ENCODE data around the gene NBL1.

Gene NBL1

DNA sequence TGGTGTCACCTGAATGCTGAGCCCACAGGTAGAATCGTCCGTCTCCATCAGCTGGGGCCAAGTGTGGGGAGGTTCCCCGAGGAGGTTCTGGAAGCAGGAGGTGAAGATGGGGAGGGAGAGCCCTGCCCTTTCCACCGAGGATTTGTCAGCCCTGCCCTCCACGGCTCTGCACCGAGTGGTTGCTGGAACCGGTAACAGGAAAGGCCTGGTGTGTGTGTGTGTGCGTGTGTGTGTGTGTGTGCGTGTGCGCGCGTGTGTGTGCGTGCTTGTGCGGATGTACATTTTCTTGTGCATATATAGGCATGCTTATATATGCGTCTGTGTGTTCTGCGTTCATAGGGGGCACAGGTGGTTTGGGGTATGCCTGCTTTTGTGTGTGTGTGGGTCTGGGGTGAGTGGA is 3.5 kb downstream of the NBL1 start:
- DNase-seq, result no peak

DNA sequence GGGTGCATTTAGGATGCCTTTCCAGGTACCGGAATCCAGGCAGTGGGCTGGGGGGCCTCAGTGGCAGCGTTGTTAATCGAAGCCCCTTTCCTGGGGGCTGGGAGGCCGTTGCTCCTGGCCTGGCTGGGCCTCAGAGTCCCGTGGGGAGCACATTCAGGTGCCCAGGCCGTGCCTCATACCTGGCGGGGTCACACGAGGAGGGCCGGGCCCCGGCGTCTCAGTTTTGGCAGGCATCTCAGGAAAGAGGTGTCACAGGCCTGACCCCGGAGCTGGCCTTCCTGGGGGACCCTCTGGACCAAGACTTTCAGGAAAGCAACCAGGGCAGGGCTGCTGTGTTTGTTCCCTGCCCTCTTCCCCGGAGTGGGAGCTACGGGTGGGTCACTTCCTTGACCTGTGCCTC is 4.1 kb downstream of the NBL1 start:
- DNase-seq, result no peak

DNA sequence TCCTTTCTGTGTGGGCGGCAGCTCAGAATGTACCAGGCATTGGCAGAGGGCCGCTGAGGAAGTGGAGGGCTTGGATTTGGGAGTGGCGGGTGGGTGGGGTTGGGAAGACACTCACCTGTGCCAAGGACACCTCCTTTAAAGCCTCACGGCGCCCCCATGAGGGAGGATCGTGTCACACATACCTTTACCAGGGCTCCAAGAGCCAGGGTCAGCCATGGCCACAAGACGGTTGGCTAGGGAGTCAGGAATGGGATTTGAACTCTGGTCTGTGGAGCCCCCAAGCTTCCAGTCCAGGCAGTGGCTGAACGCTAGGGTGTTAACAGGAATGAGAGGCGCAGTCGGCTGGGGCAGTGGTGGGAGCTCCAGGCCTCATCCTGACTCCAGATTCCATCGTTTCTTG is 4.6 kb downstream of the NBL1 start:
- DNase-seq, result no peak

DNA sequence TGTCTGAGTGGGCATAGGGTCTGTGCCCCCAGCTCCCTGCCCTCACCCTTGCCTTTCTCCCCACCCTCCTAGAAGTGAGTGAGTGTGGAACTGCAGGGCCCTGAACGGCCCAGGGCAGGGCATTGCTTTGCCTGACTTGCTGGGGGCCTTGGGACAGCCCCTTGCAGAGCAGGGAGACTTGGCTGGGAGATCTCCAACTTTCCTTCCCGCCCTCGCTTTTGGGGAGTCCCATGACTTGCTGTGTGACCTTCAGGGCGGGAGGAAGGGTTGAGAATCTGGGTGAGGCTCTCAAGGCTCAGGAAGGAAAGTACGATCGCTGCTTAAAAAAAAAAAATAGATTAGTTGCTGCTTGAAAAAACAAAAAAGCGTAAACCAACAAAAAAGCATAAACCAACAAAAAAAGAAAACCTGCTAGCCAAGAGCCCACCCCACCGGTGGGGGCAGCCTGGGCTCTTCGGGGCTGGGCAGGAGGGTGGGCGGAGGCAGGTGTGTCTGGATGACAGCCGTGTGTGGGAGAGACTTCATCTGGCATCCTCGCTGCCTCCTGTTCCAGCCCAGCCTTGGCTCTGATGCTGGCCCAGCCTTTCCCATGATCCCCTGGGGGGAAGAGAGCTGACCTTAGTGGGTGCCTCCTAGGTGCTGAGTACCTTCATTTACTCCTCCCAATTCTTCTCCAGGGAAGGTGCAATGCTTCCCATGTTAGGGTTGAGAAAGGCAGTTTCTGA is 6.5 kb downstream of the NBL1 start:
- DNase-seq, result no peak

DNA sequence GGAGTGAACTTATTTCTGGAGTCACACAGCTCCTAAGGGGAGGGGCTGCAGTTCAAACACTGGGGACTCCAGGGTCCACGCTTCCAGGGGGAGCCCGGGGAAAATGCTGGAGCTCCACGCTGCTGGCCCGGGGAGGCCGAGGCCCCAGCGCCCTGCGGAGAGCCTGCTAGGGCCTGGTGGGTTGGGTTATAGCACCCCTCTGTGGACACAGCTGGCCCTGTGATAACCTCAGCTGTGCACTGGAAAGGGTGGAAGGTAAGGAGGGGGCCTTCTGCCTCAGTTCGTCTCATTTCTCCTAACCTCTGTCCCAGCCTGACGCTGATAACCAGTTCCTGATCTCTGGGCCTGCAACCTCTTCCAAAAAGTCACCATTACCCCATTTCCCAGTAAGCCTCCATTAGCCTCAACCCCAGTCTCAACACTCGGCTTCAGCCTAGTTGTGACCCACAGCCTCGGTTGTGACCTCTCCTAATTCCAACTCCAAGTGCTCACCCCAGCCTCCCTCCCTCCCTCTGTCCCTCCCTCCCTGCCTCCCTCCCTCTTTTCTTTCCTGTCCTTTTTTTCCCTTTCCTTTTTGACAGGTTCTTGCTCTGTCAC is 7.1 kb downstream of the NBL1 start:
- peak; percentile 78 for DNase-seq

DNA sequence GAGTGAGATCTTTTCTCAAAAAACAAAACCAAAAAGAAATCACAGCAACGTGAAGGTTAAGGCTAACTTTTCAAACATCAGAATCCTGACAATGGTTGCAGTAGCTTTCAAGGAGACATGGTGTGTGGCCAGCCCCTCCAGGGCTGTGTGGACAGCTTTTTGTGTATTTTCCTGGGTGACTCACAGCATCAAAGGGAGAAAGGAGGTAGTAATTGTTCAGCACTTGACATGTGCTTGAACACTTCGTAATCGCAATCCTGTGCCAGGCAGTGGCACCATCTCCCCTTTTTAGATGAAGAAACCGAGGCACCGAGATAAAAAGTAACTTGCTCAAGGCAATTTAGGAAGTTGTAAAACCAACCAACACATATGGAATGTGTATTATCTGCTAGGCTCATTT is 10.3 kb downstream of the NBL1 start:
- no peak for DNase-seq

DNA sequence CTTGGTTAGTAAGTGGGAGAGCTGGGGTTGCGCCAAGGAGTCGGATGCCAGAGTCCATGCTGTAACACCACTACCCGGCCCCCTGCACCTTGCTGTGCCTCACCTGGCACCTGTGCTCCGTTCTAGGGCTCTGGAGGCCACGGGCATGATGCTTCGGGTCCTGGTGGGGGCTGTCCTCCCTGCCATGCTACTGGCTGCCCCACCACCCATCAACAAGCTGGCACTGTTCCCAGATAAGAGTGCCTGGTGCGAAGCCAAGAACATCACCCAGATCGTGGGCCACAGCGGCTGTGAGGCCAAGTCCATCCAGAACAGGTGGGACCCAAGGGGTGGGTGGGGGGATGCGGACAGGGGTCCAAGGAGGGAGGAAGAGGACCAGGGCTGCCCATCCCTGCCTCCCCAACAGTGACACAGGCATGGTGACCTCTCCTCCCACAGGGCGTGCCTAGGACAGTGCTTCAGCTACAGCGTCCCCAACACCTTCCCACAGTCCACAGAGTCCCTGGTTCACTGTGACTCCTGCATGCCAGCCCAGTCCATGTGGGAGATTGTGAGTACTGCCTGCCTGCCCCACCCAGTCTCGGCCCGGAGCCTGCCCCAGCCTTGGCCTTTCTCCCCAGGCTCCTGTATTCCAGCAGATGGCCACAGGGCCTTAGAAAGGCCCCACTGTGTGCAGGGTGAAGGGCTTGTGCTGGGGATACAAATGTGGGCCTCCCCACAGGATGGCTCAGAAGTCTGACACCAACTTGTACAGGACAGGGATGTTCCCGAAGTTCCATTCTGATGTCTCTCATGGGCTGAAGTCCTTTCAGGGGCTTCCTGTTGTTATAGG is 11.0 kb downstream of the NBL1 start:
- DNase-seq, result no peak

DNA sequence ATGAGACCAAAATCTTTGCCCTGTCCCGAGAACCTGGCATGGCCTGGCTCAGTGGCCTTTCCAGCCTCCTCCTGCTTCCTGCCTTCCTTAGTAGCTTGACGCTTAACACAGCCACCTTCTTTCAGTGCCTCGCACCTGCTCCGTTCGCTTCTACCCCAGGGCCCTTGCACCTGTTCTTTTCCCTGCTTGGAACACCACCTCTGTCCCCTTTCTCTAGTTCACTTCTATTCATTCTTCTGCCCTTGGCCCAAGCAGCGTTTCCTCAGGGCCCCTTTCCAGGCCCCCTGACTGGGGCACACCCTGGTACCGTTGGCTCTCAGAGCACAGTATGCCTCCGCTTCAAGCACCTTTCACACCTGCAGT is 11.6 kb downstream of the NBL1 start:
- no peak for DNase-seq

DNA sequence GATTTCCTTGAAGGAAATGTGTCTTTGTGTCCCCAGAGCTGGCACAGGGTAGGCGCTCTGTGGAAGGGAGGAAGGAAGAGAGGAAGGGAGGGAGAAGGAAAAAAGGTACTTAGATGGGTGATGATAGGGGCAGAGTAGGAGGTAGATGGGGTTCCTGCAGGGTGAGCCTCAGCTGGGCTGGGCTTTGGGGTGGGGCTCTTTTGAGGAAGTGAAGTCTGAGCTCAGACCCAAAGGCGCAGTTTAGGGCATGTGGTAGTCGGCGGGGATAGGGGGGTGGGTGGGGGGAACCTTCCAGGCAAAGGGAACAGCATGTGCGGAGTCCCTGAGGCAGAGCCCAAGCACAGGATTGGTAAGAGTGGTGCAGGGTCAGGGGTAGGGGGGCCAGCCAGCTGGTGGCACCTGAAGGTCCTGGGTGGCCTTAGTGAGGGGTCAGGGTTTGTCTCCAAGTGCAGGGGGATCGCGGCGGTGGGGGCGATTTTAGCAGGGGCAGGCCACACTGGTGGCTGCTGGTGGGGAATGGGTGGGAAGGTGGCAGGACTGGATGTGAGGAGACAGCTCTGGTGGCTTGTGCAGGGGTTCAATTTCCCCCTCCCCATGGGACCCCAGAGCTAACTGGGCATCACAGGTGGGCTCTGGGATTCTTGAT is 12.1 kb downstream of the NBL1 start:
- DNase-seq, result no peak

DNA sequence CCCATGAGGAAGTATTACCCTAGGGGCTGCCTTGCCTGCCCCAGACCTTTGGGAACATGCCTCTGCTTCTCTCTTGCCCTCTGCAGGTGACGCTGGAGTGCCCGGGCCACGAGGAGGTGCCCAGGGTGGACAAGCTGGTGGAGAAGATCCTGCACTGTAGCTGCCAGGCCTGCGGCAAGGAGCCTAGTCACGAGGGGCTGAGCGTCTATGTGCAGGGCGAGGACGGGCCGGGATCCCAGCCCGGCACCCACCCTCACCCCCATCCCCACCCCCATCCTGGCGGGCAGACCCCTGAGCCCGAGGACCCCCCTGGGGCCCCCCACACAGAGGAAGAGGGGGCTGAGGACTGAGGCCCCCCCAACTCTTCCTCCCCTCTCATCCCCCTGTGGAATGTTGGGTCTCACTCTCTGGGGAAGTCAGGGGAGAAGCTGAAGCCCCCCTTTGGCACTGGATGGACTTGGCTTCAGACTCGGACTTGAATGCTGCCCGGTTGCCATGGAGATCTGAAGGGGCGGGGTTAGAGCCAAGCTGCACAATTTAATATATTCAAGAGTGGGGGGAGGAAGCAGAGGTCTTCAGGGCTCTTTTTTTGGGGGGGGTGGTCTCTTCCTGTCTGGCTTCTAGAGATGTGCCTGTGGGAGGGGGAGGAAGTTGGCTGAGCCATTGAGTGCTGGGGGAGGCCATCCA is 12.8 kb downstream of the NBL1 start:
- no peak for DNase-seq

DNA sequence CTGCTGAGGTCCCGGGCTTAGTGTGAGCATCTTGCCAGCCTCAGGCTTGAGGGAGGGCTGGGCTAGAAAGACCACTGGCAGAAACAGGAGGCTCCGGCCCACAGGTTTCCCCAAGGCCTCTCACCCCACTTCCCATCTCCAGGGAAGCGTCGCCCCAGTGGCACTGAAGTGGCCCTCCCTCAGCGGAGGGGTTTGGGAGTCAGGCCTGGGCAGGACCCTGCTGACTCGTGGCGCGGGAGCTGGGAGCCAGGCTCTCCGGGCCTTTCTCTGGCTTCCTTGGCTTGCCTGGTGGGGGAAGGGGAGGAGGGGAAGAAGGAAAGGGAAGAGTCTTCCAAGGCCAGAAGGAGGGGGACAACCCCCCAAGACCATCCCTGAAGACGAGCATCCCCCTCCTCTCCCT is 13.4 kb downstream of the NBL1 start:
- DNase-seq, result no peak

DNA sequence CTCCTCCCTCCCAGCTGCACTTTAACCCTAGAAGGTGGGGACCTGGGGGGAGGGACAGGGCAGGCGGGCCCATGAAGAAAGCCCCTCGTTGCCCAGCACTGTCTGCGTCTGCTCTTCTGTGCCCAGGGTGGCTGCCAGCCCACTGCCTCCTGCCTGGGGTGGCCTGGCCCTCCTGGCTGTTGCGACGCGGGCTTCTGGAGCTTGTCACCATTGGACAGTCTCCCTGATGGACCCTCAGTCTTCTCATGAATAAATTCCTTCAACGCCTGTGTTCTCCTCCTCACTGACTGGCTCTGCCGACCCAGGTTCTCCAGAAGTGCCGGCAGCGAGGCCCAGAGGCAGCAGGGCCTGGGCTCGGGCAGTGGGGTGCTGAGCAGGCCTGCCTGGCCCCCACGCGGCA is 14.1 kb downstream of the NBL1 start:
- no peak for DNase-seq

DNA sequence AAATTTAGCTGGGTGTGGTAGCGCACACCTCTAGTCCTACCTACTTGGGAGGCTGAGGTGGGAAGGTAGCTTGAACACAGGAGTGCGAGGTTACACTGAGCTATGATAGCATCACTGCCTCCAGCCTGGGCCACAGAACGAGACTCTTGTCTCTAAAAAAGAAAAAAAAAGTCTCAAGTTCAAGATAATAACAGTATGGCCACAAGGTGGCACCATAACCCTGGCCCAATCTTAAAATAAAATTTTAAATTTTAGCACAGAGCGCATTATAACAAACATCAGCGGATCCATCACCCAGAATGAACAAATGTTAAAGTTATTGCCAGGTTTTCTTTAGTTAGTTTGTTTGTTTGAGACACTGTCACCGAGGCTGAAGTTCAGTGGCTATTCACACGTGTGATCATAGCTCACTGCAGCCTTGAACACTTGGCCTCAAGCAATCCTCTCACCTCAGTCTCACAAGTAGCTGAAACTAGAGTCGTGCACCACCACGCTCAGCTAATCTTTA is 17.7 kb downstream of the NBL1 start:
- no peak for DNase-seq

DNA sequence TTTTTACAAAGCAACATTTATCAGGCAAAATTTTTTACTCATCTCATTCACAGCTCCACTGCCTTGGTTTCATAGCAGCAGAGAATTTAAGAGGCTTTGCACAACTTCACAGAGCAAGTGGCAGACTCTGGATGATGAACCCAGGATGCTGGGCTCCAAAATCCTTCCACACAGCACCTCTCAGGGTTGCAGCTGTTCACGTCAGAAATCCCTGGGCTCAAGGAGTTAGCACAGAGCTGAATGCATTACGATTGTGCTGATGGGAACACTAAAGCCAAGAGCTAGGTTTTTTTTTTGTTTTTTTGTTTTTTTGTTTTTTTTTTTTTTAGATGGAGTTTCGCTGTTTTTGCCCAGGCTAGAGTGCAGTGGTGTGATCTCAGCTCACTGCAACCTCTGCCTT is 18.2 kb downstream of the NBL1 start:
- no peak for DNase-seq

DNA sequence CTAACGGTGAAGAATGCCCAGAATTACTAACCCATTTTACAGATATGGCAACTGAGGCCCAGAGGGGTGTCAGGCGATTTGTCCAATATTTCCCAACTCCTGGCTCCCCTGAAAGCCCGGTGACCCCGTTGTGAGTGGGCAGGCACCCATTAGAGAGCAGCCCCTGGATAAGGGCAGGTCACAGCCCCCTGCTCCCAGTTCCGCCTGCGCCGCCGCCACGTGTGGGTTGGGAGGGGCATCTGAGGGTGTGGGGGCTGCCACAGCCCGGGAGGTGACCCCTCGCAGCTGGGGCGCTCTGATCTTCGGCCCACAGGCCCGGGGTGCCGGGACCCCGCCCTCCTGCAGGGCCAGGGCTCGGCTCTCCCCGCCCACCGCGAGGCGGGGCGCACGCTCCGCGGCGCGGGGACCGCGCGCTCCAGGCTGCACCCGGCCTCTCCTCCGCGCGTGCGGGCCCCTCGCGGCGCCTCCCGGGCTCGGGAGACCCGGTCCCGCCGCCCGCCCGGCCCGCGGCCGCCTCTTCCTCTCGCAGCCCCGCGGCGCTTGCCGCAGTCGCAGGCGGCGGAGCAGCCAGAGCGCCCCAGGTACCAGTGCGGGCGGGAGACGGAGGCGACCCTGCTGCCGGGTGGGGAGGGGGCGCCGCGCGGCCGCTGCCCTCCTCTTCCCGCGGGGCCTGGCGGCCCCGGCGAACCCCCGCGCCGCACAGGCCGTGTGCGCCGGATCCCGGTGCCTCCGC is 20.5 kb downstream of the NBL1 start, which contains the start of gene HTR6:
HTR6 (plus strand) TSS at position 423 of the 733 bp plus-strand sequence. CDS start 879 bp downstream, outside the sequence.
- DNase-seq, result no peak

DNA sequence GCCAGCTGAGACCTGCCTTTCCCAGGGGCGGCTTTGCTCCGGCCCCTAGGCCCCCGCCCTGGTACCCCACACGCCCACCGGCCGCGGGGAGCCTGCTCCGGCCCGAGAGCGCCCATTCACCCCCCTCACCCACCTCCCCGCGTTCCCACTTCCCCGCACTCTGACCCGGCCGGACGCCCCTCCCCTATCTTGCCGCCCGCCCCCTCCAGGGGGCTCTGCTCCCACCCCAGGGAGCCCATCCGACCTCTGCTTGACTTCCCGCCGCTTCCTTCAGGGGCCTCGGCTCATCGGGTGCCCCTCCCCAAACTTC is 21.0 kb downstream of the NBL1 start:
- no peak for DNase-seq

DNA sequence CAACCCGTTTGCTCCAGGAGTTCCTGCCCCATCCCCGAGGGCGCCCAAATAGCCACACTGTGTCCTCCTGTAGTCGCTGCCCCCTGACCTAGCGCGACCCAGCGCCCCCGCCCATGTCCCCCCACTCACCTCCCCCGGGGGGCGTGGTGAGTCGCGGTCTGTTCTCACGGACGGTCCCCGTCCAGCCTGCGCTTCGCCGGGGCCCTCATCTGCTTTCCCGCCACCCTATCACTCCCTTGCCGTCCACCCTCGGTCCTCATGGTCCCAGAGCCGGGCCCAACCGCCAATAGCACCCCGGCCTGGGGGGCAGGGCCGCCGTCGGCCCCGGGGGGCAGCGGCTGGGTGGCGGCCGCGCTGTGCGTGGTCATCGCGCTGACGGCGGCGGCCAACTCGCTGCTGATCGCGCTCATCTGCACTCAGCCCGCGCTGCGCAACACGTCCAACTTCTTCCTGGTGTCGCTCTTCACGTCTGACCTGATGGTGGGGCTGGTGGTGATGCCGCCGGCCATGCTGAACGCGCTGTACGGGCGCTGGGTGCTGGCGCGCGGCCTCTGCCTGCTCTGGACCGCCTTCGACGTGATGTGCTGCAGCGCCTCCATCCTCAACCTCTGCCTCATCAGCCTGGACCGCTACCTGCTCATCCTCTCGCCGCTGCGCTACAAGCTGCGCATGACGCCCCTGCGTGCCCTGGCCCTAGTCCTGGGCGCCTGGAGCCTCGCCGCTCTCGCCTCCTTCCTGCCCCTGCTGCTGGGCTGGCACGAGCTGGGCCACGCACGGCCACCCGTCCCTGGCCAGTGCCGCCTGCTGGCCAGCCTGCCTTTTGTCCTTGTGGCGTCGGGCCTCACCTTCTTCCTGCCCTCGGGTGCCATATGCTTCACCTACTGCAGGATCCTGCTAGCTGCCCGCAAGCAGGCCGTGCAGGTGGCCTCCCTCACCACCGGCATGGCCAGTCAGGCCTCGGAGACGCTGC is 21.7 kb downstream of the NBL1 start:
- DNase-seq, result peak; percentile 70

DNA sequence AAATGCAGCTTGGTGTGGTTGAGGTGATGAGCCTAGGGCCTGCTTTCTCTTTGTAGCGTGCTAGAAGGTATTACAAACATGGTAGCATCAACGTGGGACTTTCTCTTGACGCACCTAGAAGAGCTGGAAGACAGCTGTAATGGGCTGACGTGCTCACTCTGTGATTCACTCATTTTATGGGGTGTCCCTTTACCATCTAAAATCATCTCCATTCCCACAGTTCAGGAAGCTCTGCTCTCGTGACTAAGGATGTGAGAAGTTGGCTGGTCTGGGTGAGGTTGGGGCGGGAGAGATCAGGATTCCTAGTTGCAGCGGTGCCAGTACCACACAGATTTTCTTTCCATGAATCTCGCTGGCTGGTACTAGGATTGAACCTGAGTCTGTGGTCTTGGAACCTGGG is 24.8 kb downstream of the NBL1 start:
- DNase-seq, result no peak

DNA sequence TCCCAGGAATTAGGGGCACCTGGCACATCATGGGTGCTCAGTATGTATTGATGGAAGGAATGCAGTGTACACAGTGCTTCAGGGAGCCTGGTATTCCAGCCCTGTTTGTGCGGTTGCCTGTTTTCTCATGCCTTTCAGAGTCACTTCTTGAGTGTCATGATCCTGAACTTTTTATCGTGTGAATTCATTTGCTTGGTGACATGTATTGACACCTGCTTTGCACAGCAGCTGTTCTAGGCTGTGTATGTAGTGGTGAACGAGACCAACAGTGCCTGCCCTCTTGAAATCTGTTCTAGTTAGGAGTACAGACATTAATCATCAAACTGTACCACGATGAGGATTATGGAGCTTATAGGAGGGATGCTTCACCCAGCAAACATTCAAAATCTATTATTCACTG is 26.7 kb downstream of the NBL1 start:
- no peak for DNase-seq

DNA sequence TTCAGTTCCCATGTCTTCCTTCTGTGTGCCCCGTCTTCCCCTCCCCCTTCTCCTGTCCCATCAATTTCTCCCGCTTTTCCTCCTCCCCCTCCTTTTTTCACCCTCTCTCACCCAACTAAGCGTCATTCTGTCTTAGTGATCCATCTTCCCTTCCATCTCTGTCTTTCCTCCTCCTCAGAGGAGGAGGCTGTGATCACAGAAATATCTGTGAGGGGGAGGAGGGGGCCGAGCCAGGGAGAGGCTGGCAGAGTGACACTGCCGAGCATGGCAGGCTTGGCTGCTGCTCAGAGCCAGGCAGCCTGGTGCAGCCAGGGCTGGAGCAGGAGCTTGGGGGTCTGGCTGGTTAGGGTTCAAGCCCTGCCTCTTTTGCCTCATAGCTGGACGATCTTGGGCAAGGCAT is 28.1 kb downstream of the NBL1 start:
- no peak for DNase-seq

DNA sequence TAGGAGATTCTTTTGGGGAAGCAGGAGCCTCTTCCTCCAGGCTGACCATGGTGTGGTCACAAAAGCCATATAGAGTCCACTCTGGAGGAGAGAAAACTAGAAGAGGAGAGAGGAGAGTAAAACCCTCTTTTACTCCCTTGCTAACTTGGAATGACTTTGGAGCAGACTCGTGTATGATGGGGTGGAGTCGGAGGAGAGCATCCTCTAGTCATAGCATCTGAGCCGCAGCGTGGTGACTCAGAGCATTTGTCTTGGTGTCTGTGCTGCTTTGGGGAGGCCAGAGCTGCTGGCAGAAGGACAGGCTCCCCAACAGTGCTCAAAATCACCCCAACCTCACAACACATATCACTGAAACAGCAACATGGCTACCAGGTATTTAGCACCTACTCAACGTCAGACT is 31.7 kb downstream of the NBL1 start:
- no peak for DNase-seq
